GM12891 (cell line): Measurements from ENCODE around the gene EML1.

Experiments used
- DNase-seq: peaks from one replicate; pipeline ENCODE4 v3.0.0; 2011; ENCODE audit warnings: low spot score; ENCODE audit not compliant: insufficient read length
- FAIRE-seq: peaks from 2 replicates; lab custom pipeline; 2011; peaks lifted over from hg19 to GRCh38; lab: Jason Lieb, UNC
- PAX5 ChIP-seq: IDR thresholded peaks from 2 replicates; pipeline ENCODE4 v1.6.1; 2011; ENCODE audit warnings: low read length, moderate library complexity, mild to moderate bottlenecking; ENCODE audit not compliant: insufficient read depth, severe bottlenecking
- POLR2A ChIP-seq: IDR thresholded peaks from 2 replicates; pipeline ENCODE4 v1.6.1; 2011; ENCODE audit warnings: low read depth, low read length, control low read depth
- POLR2AphosphoS5 ChIP-seq: IDR thresholded peaks from 2 replicates; pipeline ENCODE4 v1.6.1; 2011; ENCODE audit warnings: low read depth, low read length, control low read depth
- POU2F2 ChIP-seq: IDR thresholded peaks from 2 replicates; pipeline ENCODE4 v1.6.1; 2011; ENCODE audit warnings: low read depth, mild to moderate bottlenecking, control low read depth, low read length, moderate library complexity
- SPI1 ChIP-seq: IDR thresholded peaks from 2 replicates; pipeline ENCODE4 v1.6.1; 2011; ENCODE audit warnings: low read depth, low read length, control low read depth
- TAF1 ChIP-seq: IDR thresholded peaks from 2 replicates; pipeline ENCODE4 v1.6.1; 2011; ENCODE audit warnings: low read depth, low read length, control low read depth

The EML1 gene

GRCh38 chr14:99780690-99781089, 12.5 kb upstream of the EML1 start:
- no peak for TF ChIP-seq POU2F2
- no peak for TF ChIP-seq TAF1
- no peak for TF ChIP-seq SPI1
- no peak for TF ChIP-seq POLR2A
- no peak for TF ChIP-seq PAX5
- TF ChIP-seq POLR2AphosphoS5 = no peak
- DNase-seq (no peak), FAIRE-seq (no peak)

- TF ChIP-seq PAX5 (no peak), TAF1 (no peak)
- DNase-seq (no peak), FAIRE-seq (no peak)
Measured at GRCh38 chr14:99781091-99781490, 12.1 kb upstream of the EML1 start.

- DNase-seq (no peak), FAIRE-seq (no peak)
- TF ChIP-seq POLR2A (no peak), PAX5 (no peak), SPI1 (no peak), POU2F2 (no peak)
Measured at GRCh38 chr14:99781853-99782610, 11.2 kb upstream of the EML1 start.

GRCh38 chr14:99784508-99784907, 8.7 kb upstream of the EML1 start:
- FAIRE-seq = no peak
- TF ChIP-seq TAF1 = no peak
- TF ChIP-seq POLR2A = no peak
- TF ChIP-seq POLR2AphosphoS5 = no peak
- TF ChIP-seq SPI1 = no peak
- no peak for TF ChIP-seq PAX5
- no peak for TF ChIP-seq POU2F2
- no peak for DNase-seq

- no peak for DNase-seq
- TF ChIP-seq PAX5 = no peak
- no peak for FAIRE-seq
Measured at GRCh38 chr14:99785426-99785825, 7.8 kb upstream of the EML1 start.

- DNase-seq = no peak
- no peak for FAIRE-seq
- TF ChIP-seq TAF1 (no peak), PAX5 (no peak), SPI1 (no peak), POLR2A (no peak), POLR2AphosphoS5 (no peak), POU2F2 (no peak)
Measured at GRCh38 chr14:99786511-99786989, 6.7 kb upstream of the EML1 start.

- no peak for FAIRE-seq
- TF ChIP-seq POU2F2 (no peak), PAX5 (no peak), SPI1 (no peak), POLR2AphosphoS5 (no peak), TAF1 (no peak), POLR2A (no peak)
- DNase-seq = no peak
Measured at GRCh38 chr14:99788713-99789112, 4.5 kb upstream of the EML1 start.

GRCh38 chr14:99789581-99789980, 3.6 kb upstream of the EML1 start:
- no peak for FAIRE-seq
- TF ChIP-seq TAF1 (no peak), POLR2A (no peak), POLR2AphosphoS5 (no peak), PAX5 (no peak), POU2F2 (no peak), SPI1 (no peak)

GRCh38 chr14:99790201-99790977, 2.8 kb upstream of the EML1 start:
- DNase-seq (no peak), FAIRE-seq (no peak)
- TF ChIP-seq SPI1 (no peak), POU2F2 (no peak), POLR2A (no peak)

More at GRCh38 chr14:99789581-99789980, 3.6 kb upstream of the EML1 start:
- DNase-seq = no peak

GRCh38 chr14:99790978-99791376, 2.2 kb upstream of the EML1 start:
- DNase-seq (no peak), FAIRE-seq (no peak)
- TF ChIP-seq TAF1 (no peak), SPI1 (no peak), POU2F2 (no peak), POLR2A (no peak), PAX5 (no peak), POLR2AphosphoS5 (no peak)

- TF ChIP-seq POU2F2 (no peak), SPI1 (no peak), POLR2A (no peak), TAF1 (no peak), PAX5 (no peak), POLR2AphosphoS5 (no peak)
- FAIRE-seq (no peak), DNase-seq (no peak)
Measured at GRCh38 chr14:99791476-99792209, 1.6 kb upstream of the EML1 start.
